Measurements from ENCODE around the gene PDE1A. TPM values are rescaled to one million over a fixed set of nuclear protein-coding genes. Genes with fewer than 3 reads are reported as not detected.

Gene PDE1A
- total RNA-seq, 4 donors from 2014 or later: 13.1 to 83.1 (median 27.3) TPM

DNA sequence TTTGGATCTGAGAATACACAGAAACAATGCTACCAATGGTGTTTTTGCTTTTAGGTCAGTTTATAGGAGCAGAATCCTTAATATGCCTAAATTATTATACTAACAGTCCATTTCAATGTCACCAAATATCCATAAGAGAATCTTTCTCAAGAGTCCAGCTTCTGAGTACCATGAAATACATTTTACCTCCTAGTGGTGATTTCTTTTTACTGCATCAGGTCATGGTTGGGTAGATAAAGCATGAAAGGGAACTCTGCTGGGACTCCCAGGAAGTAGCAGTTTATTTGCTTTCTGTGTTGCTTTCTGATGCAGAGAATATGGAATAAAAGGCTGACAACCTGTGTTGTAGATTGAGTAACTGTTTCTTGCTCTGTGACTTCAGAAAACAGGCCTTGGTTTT lies 325.6 kb downstream of the PDE1A start:
- Histone ChIP-seq H3K36me3 (no peaks in the 10 kb centered on the region), H3K27me3 (no peaks in the 10 kb centered on the region), H3K4me1 (no peaks in the 10 kb centered on the region), H3K4me3 (no peak overlapping the region), H3K27ac (no peak overlapping the region), H3K9me3 (no peaks in the 10 kb centered on the region)
- intact Hi-C loops (cut with DNase I; ENCODE audit: low total_unique reads): no loop called here
- TF ChIP-seq, protein P1, sequence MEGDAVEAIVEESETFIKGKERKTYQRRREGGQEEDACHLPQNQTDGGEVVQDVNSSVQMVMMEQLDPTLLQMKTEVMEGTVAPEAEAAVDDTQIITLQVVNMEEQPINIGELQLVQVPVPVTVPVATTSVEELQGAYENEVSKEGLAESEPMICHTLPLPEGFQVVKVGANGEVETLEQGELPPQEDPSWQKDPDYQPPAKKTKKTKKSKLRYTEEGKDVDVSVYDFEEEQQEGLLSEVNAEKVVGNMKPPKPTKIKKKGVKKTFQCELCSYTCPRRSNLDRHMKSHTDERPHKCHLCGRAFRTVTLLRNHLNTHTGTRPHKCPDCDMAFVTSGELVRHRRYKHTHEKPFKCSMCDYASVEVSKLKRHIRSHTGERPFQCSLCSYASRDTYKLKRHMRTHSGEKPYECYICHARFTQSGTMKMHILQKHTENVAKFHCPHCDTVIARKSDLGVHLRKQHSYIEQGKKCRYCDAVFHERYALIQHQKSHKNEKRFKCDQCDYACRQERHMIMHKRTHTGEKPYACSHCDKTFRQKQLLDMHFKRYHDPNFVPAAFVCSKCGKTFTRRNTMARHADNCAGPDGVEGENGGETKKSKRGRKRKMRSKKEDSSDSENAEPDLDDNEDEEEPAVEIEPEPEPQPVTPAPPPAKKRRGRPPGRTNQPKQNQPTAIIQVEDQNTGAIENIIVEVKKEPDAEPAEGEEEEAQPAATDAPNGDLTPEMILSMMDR (IDR thresholded peaks at IDR 0.05): no peak
- TF ChIP-seq POLR2A (IDR thresholded peaks at IDR 0.05): no peak
- DNase-seq: no peak

DNA sequence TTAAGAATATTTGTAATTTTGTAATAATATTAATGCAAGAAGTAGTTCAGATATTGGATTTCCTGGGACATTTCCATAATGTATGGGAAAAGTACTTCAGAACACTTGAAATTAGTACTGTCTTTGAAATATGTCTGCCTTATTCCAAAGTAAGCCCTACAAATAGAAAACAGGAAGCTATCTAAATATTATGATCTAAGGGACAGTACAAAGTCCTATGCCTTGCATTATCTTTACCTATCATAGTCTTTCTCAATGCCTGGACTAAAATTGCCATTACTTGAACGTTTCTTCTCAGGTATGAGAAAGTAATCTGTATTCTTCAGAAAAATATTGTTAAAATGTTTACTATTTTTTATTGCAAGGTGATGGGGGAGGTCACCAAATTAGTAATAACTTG lies 328.2 kb downstream of the PDE1A start:
- DNase-seq: no peak
- no peaks in the 10 kb centered on the region for H3K9me3 ChIP-seq
- H3K36me3 ChIP-seq: no peaks in the 10 kb centered on the region
- no peaks in the 10 kb centered on the region for H3K4me1 ChIP-seq
- H3K4me3 ChIP-seq: no peak overlapping the region
- intact Hi-C loops (cut with DNase I; ENCODE audit: low total_unique reads): no loop called here
- no peaks in the 10 kb centered on the region for H3K27me3 ChIP-seq
- TF ChIP-seq, protein P1 (IDR thresholded peaks at IDR 0.05): no peak
- no peak for TF ChIP-seq POLR2A (IDR thresholded peaks at IDR 0.05)
- no peak overlapping the region for H3K27ac ChIP-seq

DNA sequence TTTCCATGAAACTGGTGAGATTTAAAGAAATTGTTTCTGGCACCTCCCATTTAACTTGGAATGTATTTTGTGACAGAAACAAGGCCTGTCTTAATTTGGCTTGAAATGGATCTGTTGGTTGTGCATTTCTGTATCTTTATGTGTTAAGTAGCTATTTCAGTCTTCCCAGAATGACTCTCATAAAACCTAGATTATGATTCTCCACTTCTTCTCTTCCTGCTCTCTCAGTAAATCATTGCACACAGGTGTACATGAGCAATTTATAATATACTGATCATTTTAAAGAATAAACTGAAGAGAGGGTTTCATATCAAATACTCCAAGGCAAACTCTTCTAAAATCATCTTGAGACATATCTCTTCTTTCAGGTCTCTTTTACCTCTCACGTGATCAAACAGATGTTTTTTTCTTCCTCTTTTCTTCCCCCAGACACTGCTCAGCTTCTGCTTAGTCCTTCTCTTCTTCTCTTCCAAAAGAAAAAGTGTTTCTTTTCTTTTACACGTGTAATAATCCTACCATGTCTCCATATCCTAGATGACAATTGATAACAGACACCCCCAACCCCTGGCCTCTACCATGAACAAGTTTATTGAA lies 329.2 kb downstream of the PDE1A start:
- no peak for TF ChIP-seq POLR2A (IDR thresholded peaks at IDR 0.05)
- TF ChIP-seq, protein P1 (IDR thresholded peaks at IDR 0.05): no peak
- Histone ChIP-seq H3K27me3 (no peaks in the 10 kb centered on the region), H3K4me3 (no peak overlapping the region), H3K27ac (no peak overlapping the region), H3K36me3 (no peaks in the 10 kb centered on the region), H3K9me3 (no peaks in the 10 kb centered on the region), H3K4me1 (no peaks in the 10 kb centered on the region)
- DNase-seq: no peak
- intact Hi-C loops (cut with DNase I; ENCODE audit: low total_unique reads): no loop called here

DNA sequence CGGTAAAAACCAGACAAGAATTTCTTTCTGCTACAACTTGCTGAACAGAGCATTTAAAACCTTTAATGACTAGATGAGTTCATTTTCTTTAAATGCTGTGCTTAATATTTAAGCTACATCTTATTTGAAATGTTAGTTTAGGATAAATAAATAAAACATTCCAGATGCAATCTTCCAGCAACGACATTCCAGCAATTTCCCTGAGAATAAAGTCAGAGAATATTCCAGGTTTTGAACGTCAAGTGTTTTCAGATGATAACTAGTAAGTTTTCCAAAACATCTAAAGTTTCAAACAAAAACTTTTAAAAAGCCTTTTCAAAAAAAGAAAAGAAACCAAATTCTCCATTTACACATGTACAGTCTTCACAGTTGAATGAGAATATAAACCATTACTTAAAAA lies 336.4 kb downstream of the PDE1A start:
- no peaks in the 10 kb centered on the region for H3K9me3 ChIP-seq
- no peak overlapping the region for H3K4me3 ChIP-seq
- no peaks in the 10 kb centered on the region for H3K36me3 ChIP-seq
- H3K27ac ChIP-seq: no peak overlapping the region
- H3K4me1 ChIP-seq: no peaks in the 10 kb centered on the region
- intact Hi-C loops (cut with DNase I; ENCODE audit: low total_unique reads): no loop called here
- no peaks in the 10 kb centered on the region for H3K27me3 ChIP-seq
- DNase-seq: no peak
- TF ChIP-seq, protein P1 (IDR thresholded peaks at IDR 0.05): no peak
- TF ChIP-seq POLR2A (IDR thresholded peaks at IDR 0.05): no peak

Small RNA genes within 50 kb of the gene (small RNA-seq; reads per million reads assigned to genes)
- gene RN7SL267P: not detected

All from uterus (tissue), 4 donors.